ENCODE results near the gene DEFB114.

DEFB114 gene, protein sequence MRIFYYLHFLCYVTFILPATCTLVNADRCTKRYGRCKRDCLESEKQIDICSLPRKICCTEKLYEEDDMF

DNA sequence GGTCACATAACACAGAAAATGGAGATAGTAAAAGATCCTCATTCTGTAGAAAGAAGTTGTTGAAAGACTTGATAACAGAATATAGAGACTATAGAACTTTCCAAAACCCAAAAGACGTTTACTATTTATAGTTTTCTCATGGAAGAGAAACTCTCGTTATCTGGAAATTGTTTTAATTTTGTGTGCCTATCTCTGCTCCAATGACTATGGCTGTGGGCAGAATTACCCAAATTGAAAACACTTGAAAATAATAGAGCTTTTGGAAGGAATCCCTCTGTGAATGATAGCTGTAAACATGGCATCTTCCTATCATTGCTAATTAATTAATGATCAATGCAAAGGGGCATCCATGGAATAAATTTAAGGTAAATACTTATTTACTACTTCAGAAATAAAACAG lies at the start of gene DEFB114:
DEFB114 (minus strand) TSS at position 101 of the 400 bp plus-strand sequence; CDS start at position 42, 59 bp downstream.
- Histone ChIP-seq H3K4me3 (ENCODE audit: low read depth, low read length, poor library complexity, severe bottlenecking) (no peak within 1 kb of the TSS), H4K20me1 (ENCODE audit: insufficient read depth, low read length) (no peaks in the 10 kb centered on the region), H2AFZ (ENCODE audit: low read length) (no peak within 1 kb of the TSS), H3K4me1 (ENCODE audit: insufficient read depth, low read length, severe bottlenecking) (no peaks in the 10 kb centered on the region), H3K9ac (ENCODE audit: low read length) (no peak within 1 kb of the TSS), H3F3A (ENCODE audit: insufficient read depth, low read length) (no peaks in the 10 kb centered on the region), H3K4me2 (ENCODE audit: low read length) (no peak within 1 kb of the TSS), H3K79me2 (ENCODE audit: insufficient read depth, low read length) (no peaks in the 10 kb centered on the region), H3K36me3 (ENCODE audit: insufficient read depth, low read length) (no peaks in the 10 kb centered on the region), H3K27ac (ENCODE audit: low read depth, low read length, poor library complexity, severe bottlenecking) (no peak within 1 kb of the TSS), H3K27me3 (ENCODE audit: insufficient read depth, low read length) (no peaks in the 10 kb centered on the region), H3K9me3 (ENCODE audit: low read length) (no peaks in the 10 kb centered on the region), H3K9me2 (ENCODE audit: low read depth, low read length) (no peaks in the 10 kb centered on the region)
- no peak for TF ChIP-seq EZH2 (IDR thresholded peaks at IDR 0.05; ENCODE audit: borderline replicate concordance, low read length)
- TF ChIP-seq, protein P1, sequence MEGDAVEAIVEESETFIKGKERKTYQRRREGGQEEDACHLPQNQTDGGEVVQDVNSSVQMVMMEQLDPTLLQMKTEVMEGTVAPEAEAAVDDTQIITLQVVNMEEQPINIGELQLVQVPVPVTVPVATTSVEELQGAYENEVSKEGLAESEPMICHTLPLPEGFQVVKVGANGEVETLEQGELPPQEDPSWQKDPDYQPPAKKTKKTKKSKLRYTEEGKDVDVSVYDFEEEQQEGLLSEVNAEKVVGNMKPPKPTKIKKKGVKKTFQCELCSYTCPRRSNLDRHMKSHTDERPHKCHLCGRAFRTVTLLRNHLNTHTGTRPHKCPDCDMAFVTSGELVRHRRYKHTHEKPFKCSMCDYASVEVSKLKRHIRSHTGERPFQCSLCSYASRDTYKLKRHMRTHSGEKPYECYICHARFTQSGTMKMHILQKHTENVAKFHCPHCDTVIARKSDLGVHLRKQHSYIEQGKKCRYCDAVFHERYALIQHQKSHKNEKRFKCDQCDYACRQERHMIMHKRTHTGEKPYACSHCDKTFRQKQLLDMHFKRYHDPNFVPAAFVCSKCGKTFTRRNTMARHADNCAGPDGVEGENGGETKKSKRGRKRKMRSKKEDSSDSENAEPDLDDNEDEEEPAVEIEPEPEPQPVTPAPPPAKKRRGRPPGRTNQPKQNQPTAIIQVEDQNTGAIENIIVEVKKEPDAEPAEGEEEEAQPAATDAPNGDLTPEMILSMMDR (IDR thresholded peaks at IDR 0.05; ENCODE audit: low read length) = no peak

DNA sequence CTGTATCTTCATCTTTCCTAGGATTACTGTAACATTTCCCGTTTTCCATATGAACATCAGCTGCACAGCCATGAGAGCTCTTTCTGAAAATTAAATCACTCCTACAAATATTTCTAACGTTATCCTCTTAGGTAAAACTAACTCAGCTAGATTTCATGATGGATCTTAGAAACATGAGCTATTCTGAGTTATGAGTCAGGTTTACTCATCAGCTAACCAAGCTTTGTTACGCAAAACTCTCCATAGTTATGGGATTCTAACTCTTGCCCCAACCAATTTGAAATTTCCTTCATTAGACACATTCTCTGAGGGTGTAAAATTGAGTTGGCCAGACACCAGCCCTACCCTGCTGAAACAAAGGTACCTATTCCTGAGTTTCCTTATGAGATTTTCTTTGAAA lies 43.9 kb upstream of the DEFB114 start:
- no peaks in the 10 kb centered on the region for H4K20me1 ChIP-seq (ENCODE audit: insufficient read depth, low read length)
- TF ChIP-seq EZH2 (IDR thresholded peaks at IDR 0.05; ENCODE audit: borderline replicate concordance, low read length) = no peak
- TF ChIP-seq, protein P1 (IDR thresholded peaks at IDR 0.05; ENCODE audit: low read length) = no peak
- no peaks in the 10 kb centered on the region for H3K4me1 ChIP-seq (ENCODE audit: insufficient read depth, low read length, severe bottlenecking)
- no peak overlapping the region for H2AFZ ChIP-seq (ENCODE audit: low read length)
- no peaks in the 10 kb centered on the region for H3K79me2 ChIP-seq (ENCODE audit: insufficient read depth, low read length)
- H3K27me3 ChIP-seq (ENCODE audit: insufficient read depth, low read length) = no peaks in the 10 kb centered on the region
- H3K36me3 ChIP-seq (ENCODE audit: insufficient read depth, low read length) = no peaks in the 10 kb centered on the region
- no peak overlapping the region for H3K4me2 ChIP-seq (ENCODE audit: low read length)
- no peaks in the 10 kb centered on the region for H3F3A ChIP-seq (ENCODE audit: insufficient read depth, low read length)
- no peaks in the 10 kb centered on the region for H3K9me2 ChIP-seq (ENCODE audit: low read depth, low read length)
- H3K27ac ChIP-seq (ENCODE audit: low read depth, low read length, poor library complexity, severe bottlenecking) = no peak overlapping the region
- no peak overlapping the region for H3K9ac ChIP-seq (ENCODE audit: low read length)
- H3K4me3 ChIP-seq (ENCODE audit: low read depth, low read length, poor library complexity, severe bottlenecking) = no peak overlapping the region
- no peaks in the 10 kb centered on the region for H3K9me3 ChIP-seq (ENCODE audit: low read length)

DNA sequence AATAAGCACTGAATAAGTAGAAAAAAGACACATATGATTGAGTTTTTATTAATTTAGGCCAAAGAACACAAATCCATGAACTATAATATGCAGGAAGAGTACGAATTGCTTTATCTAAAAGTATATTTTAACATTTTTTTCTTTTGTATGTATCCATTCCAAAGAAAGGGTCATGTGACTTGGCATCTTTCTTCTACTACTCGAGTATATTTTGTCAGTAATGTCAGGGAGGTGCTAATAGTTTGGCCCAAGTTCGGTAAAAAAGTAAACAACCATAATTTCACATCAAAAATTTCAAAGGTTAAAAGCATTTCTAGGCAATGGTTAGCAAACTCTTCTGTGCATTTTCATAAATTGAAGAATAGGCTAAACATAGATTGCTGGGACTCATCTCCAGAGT lies 39.2 kb upstream of the DEFB114 start:
- Histone ChIP-seq H3K4me1 (ENCODE audit: insufficient read depth, low read length, severe bottlenecking) (no peaks in the 10 kb centered on the region), H3K9me3 (ENCODE audit: low read length) (no peaks in the 10 kb centered on the region), H3K4me3 (ENCODE audit: low read depth, low read length, poor library complexity, severe bottlenecking) (no peak overlapping the region), H3K27me3 (ENCODE audit: insufficient read depth, low read length) (no peaks in the 10 kb centered on the region), H3K36me3 (ENCODE audit: insufficient read depth, low read length) (no peaks in the 10 kb centered on the region), H3F3A (ENCODE audit: insufficient read depth, low read length) (no peaks in the 10 kb centered on the region), H3K79me2 (ENCODE audit: insufficient read depth, low read length) (no peaks in the 10 kb centered on the region), H2AFZ (ENCODE audit: low read length) (no peak overlapping the region), H3K9me2 (ENCODE audit: low read depth, low read length) (no peaks in the 10 kb centered on the region), H3K9ac (ENCODE audit: low read length) (no peak overlapping the region), H4K20me1 (ENCODE audit: insufficient read depth, low read length) (no peaks in the 10 kb centered on the region), H3K4me2 (ENCODE audit: low read length) (no peak overlapping the region), H3K27ac (ENCODE audit: low read depth, low read length, poor library complexity, severe bottlenecking) (no peak overlapping the region)
- TF ChIP-seq, protein P1 (IDR thresholded peaks at IDR 0.05; ENCODE audit: low read length) = no peak
